Mammary epithelial cell (primary cell): Measurements from ENCODE around the gene MARVELD1.

Source experiments
- CTCF ChIP-seq, 2 donors: IDR thresholded peaks in 1 of 2; conservative IDR thresholded peaks in 1 of 2; 2 replicates each; pipeline ENCODE4 v1.5.1; 2011 to 2012; ENCODE audit warnings: inconsistent platforms in 2 of 2, low read length in 2 of 2, mild to moderate bottlenecking in 2 of 2, control low read depth in 1 of 2, low read depth in 1 of 2; ENCODE audit not compliant: insufficient read depth in 1 of 2; ENCODE audit errors: extremely low read depth in 1 of 2
- EZH2 ChIP-seq: IDR thresholded peaks from 2 replicates; pipeline ENCODE4 v1.6.1; 2012; ENCODE audit warnings: low read length, inconsistent platforms, borderline replicate concordance

DNA sequence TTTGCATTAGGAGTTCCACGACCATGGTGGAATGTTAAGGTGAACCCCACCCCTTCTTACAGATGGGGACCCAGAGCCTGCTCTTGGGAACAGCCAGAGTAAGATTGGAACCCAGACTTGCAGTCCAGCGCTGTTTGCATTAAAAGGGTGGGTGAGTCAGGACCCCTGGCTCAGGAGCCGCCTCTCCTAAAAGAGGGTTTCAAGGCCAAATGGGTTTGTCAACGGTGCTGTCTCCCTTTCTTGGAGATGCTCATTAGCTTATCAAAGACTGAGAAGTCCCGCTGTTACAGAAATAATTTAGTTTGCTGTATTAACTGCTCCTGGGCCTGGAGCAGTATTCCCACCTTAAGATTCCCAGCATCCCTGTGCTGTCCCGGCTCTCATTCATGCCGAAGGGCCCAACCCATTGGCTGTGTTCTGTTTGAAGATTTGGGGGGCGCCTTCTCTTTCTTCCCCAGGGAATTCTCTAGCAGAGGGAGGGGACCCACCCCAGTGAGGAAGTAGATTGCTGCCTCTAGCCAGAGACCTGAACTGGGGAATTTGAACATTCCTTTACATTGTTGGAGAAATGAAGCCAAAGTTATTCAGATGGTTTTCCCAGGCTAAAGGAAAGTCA, 1.8 kb downstream of the MARVELD1 start:
- TF ChIP-seq EZH2 (no peak), CTCF (conservative IDR thresholded peaks at IDR 0.05 in 1 of 2, IDR thresholded peaks at IDR 0.05 in 1 of 2; ENCODE audit: extremely low read depth in 1 of 2, insufficient read depth in 1 of 2, low read depth in 1 of 2, low read length in 2 of 2) (no peak)
